Liver (tissue), 3 donors: ENCODE measurements around the gene MEG3.

Experiments used
- RAD21 ChIP-seq, 2 donors: IDR thresholded peaks; 2 replicates each; pipeline ENCODE4 v1.6.1; 2016; ENCODE audit warnings: antibody characterized with exemption in 2 of 2, mild to moderate bottlenecking in 2 of 2
- YY1 ChIP-seq: IDR thresholded peaks from 2 replicates; pipeline ENCODE4 v1.6.1; 2016; ENCODE audit warnings: antibody characterized with exemption, mild to moderate bottlenecking
- TF ChIP-seq, protein P1 (sequence below): fragments of 150-350 bp; IDR thresholded peaks from 2 replicates; pipeline ENCODE4 v1.5.1; 2017; ENCODE audit warnings: improper control_type of control experiment, low read depth, low read length; ENCODE audit not compliant: missing input control
- TF ChIP-seq, protein P2 (sequence below): IDR thresholded peaks from 2 replicates; pipeline ENCODE4 v1.6.1; 2016; ENCODE audit warnings: antibody characterized with exemption, mild to moderate bottlenecking
- TF ChIP-seq, protein P3 (sequence below): IDR thresholded peaks from 2 replicates; pipeline ENCODE4 v1.6.1; 2016; ENCODE audit warnings: antibody characterized with exemption
- donor health status: healthy.
- donor health status: healthy.

DNA sequence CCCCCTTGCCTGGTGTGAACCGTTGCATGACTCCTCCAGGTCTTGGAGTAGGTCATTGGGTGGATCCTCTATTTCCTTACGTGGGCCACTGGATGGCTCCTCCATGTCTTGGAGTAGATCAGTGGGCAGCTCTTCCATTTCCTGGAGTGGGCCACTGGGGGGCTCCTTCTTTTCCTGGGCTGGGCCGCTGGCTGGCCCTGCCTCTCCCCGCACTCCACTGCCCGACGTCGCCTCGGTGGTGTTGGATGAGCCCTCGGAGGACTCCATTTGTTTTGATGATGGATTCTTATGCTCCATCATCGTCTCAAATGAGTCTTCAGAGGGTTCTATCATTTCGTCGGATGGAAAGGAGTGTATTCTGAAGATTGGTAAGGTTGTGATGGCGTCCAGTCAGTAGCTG is 58.5 kb downstream of the MEG3 start:
- TF ChIP-seq, protein P1, sequence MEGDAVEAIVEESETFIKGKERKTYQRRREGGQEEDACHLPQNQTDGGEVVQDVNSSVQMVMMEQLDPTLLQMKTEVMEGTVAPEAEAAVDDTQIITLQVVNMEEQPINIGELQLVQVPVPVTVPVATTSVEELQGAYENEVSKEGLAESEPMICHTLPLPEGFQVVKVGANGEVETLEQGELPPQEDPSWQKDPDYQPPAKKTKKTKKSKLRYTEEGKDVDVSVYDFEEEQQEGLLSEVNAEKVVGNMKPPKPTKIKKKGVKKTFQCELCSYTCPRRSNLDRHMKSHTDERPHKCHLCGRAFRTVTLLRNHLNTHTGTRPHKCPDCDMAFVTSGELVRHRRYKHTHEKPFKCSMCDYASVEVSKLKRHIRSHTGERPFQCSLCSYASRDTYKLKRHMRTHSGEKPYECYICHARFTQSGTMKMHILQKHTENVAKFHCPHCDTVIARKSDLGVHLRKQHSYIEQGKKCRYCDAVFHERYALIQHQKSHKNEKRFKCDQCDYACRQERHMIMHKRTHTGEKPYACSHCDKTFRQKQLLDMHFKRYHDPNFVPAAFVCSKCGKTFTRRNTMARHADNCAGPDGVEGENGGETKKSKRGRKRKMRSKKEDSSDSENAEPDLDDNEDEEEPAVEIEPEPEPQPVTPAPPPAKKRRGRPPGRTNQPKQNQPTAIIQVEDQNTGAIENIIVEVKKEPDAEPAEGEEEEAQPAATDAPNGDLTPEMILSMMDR = no peak
- TF ChIP-seq, protein P2, sequence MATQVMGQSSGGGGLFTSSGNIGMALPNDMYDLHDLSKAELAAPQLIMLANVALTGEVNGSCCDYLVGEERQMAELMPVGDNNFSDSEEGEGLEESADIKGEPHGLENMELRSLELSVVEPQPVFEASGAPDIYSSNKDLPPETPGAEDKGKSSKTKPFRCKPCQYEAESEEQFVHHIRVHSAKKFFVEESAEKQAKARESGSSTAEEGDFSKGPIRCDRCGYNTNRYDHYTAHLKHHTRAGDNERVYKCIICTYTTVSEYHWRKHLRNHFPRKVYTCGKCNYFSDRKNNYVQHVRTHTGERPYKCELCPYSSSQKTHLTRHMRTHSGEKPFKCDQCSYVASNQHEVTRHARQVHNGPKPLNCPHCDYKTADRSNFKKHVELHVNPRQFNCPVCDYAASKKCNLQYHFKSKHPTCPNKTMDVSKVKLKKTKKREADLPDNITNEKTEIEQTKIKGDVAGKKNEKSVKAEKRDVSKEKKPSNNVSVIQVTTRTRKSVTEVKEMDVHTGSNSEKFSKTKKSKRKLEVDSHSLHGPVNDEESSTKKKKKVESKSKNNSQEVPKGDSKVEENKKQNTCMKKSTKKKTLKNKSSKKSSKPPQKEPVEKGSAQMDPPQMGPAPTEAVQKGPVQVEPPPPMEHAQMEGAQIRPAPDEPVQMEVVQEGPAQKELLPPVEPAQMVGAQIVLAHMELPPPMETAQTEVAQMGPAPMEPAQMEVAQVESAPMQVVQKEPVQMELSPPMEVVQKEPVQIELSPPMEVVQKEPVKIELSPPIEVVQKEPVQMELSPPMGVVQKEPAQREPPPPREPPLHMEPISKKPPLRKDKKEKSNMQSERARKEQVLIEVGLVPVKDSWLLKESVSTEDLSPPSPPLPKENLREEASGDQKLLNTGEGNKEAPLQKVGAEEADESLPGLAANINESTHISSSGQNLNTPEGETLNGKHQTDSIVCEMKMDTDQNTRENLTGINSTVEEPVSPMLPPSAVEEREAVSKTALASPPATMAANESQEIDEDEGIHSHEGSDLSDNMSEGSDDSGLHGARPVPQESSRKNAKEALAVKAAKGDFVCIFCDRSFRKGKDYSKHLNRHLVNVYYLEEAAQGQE = no peak
- TF ChIP-seq RAD21 (IDR thresholded peaks at IDR 0.05) (no peak), YY1 (no peak)
- TF ChIP-seq, protein P3, sequence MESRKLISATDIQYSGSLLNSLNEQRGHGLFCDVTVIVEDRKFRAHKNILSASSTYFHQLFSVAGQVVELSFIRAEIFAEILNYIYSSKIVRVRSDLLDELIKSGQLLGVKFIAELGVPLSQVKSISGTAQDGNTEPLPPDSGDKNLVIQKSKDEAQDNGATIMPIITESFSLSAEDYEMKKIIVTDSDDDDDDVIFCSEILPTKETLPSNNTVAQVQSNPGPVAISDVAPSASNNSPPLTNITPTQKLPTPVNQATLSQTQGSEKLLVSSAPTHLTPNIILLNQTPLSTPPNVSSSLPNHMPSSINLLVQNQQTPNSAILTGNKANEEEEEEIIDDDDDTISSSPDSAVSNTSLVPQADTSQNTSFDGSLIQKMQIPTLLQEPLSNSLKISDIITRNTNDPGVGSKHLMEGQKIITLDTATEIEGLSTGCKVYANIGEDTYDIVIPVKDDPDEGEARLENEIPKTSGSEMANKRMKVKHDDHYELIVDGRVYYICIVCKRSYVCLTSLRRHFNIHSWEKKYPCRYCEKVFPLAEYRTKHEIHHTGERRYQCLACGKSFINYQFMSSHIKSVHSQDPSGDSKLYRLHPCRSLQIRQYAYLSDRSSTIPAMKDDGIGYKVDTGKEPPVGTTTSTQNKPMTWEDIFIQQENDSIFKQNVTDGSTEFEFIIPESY = no peak
